ENCODE data around the gene ZNF837.

GRCh38 chr19:58406818-58407657 is 26.2 kb upstream of the ZNF837 start:
- TF ChIP-seq CTCF (IDR thresholded peaks at IDR 0.05): peak; percentile 11 to 29 (median 11)
- no peak for TF ChIP-seq POLR2A (IDR thresholded peaks at IDR 0.05; ENCODE audit: low read depth)
- TF ChIP-seq EP300 (IDR thresholded peaks at IDR 0.05): no peak
- no peak for TF ChIP-seq POLR2AphosphoS5 (IDR thresholded peaks at IDR 0.05)

Measured in esophagus muscularis mucosa (tissue), 4 donors.